GM12892 (cell line): ENCODE measurements around the gene MRPS34.

Experiments used
- DNase-seq: peaks from one replicate; pipeline ENCODE4 v3.0.0; 2011; ENCODE audit not compliant: insufficient read length
- FAIRE-seq: peaks from 2 replicates; lab custom pipeline; 2011; peaks lifted over from hg19 to GRCh38; lab: Jason Lieb, UNC
- POLR2A ChIP-seq: IDR thresholded peaks from 2 replicates; pipeline ENCODE4 v1.6.1; 2011; ENCODE audit warnings: low read depth, low read length, control low read depth
- POLR2AphosphoS5 ChIP-seq: IDR thresholded peaks from 2 replicates; pipeline ENCODE4 v1.6.1; 2011; ENCODE audit warnings: low read depth, low read length, control low read depth
- TAF1 ChIP-seq: IDR thresholded peaks from 2 replicates; pipeline ENCODE4 v1.6.1; 2011; ENCODE audit warnings: low read depth, mild to moderate bottlenecking, control low read depth, low read length, borderline replicate concordance

The MRPS34 gene

GRCh38 chr16:1787056-1787321, 14.1 kb upstream of the MRPS34 start:
- TF ChIP-seq POLR2AphosphoS5, result no peak
- no peak for TF ChIP-seq POLR2A
- TF ChIP-seq TAF1, result no peak
- FAIRE-seq (no peak), DNase-seq (no peak)

- FAIRE-seq (no peak), DNase-seq (no peak)
- TF ChIP-seq POLR2A (no peak), POLR2AphosphoS5 (no peak), TAF1 (no peak)
Measured at GRCh38 chr16:1786242-1787055, 13.5 kb upstream of the MRPS34 start.

- DNase-seq (no peak), FAIRE-seq (no peak)
- no peak for TF ChIP-seq POLR2AphosphoS5
- TF ChIP-seq POLR2A, result no peak
- no peak for TF ChIP-seq TAF1
Measured at GRCh38 chr16:1785846-1786170, 12.9 kb upstream of the MRPS34 start.

GRCh38 chr16:1784977-1785845, 12.3 kb upstream of the MRPS34 start:
- DNase-seq, result no peak
- FAIRE-seq, result no peak
- no peak for TF ChIP-seq TAF1
- no peak for TF ChIP-seq POLR2AphosphoS5
- no peak for TF ChIP-seq POLR2A

DNA sequence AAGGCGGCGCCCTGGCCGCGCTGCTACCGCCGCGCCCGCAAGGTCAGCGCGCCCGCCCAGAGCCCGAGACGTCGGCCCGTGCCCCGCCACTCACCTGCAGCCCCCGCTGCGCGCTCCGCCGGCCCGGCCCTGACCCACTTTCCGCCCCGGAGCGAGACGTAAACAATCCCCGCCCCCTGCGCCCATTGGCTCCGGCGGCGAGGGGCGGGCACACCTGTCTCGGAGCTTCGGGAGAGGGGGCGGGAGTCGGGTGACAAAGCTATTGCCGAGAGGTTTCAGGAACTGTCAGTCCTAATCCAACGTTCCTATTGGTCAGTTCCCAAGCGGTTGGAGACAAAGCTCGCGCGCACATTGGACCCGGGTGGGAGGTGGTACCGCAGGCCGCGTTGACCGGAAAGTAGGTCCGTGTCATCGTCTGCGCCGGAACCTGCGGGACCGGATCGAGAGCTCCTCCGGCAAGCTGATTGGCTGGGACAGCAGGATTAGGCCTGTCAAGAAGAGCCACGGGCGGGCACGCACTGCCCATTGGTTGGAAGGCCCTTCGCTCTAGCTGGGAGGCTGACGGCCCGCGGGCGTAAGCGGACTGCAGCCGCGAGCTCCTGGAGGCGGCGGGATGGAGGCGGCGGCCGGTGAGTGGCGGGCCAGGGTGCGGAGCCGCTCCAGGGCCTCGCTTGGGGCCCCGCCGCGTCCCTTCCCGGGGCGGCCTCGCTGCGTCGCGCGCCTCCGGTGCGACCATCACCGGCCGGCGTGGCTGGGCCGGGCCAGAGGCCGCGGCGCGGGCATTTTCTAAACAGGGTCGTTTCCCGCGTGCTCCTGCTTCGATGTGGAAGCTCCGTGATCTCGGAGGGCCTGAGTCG, 9.7 kb upstream of the MRPS34 start, which contains the start of the genes NUBP2 and SPSB3:
Gene NUBP2, plus strand, starts transcription at position 553 of the 857 bp plus-strand sequence. Its CDS starts 61 bp downstream, at position 614.
Gene SPSB3, minus strand, starts transcription at position 164 of the 857 bp plus-strand sequence. CDS start 1,088 bp downstream, outside the sequence.
- peak; percentile 100 for FAIRE-seq

DNA sequence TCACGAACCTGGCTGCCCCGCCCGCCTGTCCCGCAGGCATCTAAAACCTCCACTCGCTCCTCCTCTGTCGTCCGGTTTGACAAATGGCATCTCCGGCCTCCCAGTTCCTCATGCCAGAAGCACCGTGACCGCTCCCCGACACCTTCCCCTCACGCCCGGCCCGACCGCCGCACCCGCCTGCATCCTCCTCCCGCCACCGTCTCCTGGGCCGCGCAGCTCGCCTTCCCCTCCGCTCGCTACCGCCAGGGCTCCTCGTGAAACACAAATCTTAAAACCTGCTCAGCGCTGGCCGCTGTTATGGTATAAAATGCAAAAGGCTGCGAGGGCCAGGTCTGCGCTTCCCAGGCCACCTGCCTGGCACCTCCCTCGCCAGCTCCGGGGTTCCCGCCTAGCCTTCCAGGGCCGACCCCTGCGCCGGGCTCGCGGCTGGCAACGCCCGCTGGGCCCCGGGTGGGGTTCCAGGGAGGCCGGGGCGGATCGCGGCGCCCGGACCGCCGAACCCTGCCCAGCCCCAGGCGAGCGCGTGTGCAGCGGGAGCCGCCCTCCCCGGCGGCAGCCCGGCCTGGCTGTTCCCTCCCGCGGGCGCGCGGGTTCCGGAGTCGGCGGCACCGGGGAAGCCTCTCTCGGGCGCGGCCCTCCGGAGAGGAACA, 8.9 kb upstream of the MRPS34 start:
- DNase-seq (no peak), FAIRE-seq (peak; percentile 40)
- TF ChIP-seq POLR2A (no peak; the same call in none of the 2 replicates), POLR2AphosphoS5 (no peak), TAF1 (no peak)

More for the DNA sequence above, 9.7 kb upstream of the MRPS34 start, which contains the start of the genes NUBP2 and SPSB3:
- peak; percentile 99 for DNase-seq
- TF ChIP-seq POLR2A (peak; percentile 75; the same call in 1 of the 2 replicates), POLR2AphosphoS5 (peak; percentile 66), TAF1 (no peak)

GRCh38 chr16:1781254-1781653, 8.3 kb upstream of the MRPS34 start:
- TF ChIP-seq POLR2AphosphoS5 (no peak), POLR2A (no peak), TAF1 (no peak)
- no peak for DNase-seq
- FAIRE-seq, result no peak

DNA sequence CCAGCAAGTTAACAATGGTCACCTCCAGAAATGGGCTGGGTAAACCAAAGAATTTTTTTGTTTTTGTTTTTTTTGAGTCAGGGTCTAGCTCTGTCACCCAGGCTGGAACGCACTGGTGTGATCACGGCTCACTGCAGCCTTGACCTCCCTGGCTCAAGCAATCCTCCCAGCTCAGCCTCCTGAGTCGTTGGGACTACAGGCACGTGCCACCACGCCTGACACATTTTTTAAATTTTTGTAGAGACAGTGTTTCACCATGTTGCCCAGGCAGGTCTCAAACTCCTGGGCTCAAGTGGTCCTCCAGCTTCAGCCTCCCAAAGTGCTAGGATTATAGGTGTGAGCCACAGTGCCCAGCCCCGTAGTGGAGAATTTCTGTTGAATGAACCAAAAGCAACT, 7.7 kb upstream of the MRPS34 start:
- TF ChIP-seq POLR2A (no peak), POLR2AphosphoS5 (no peak), TAF1 (no peak)
- DNase-seq, result no peak
- no peak for FAIRE-seq

DNA sequence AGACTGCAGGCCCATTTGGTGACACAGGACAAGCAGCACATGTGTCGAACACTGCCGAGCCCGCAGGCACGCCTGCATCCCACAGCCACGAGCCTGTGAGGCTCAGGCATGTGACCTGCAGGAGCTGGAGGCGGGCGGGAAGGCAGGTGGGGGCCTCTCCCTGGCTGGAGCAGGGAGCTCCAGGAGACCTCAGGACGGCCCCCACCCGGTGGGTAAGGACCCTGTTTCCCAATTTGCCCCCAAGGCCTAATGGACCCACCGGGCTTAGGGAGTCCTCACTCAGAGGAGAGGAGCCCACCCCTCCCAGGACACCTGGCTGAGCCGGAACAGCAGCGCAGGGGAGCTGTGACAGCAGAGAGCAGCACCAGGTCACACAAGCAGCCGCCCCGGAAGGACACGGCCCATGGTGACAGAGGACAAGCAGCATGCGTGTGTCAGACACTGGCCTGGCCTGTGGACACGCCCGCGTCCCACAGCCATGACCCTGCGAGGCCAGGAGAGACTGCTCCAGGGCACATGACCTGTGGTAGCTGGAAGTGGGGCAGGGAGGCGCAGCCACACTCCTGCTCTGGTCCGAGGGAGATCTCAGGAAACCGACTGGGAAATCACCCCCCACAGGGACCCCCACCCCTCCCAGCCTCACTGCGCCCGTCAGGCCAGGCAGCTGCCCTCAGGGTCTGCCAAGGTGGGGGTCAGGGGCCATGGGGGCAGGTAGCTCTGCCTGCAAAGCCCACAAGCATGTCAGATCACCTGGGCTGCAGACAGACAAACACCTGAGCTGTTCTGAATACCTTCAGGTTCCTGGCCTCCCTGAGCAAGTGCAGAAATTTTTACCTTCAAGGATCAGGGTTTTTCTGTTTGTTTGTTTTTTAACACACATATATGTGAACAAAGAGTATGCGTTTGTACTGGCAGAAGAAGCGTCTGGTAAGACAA, 7.1 kb upstream of the MRPS34 start:
- DNase-seq (no peak), FAIRE-seq (no peak)
- TF ChIP-seq TAF1 (no peak), POLR2AphosphoS5 (no peak), POLR2A (peak; percentile 52; the same call in 1 of the 2 replicates)

DNA sequence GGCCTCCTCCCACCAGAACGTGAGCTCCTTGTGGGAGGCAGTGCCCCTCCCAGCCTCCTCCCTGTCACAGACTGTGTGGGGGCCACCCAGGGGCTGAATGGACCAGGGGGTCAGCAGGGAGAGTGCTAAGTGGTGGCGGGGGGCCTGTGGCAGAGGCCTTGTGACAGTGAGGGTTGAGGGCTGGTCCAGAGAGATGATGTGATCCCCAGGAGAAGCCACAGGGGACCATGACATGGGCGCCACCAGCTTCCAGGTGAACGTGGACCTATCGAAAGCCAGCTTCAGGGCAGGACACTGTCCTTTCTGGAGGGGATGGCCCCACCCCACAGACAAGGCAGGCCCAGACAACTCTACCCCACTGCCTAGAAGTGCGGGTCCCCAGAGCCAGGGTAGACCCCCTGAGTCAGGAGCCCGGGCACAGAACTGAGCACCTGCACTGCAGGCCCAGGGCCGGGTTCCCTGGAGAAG, 6.3 kb upstream of the MRPS34 start:
- FAIRE-seq, result no peak
- TF ChIP-seq POLR2AphosphoS5, result no peak
- no peak for TF ChIP-seq TAF1
- no peak for TF ChIP-seq POLR2A
- no peak for DNase-seq
